NCI-H526 (cell line): ENCODE results near the gene CD163L1.
"Not testable (repeated sequence)": the region's sequence is repeated elsewhere in the genome, so short reads cannot be mapped to it uniquely, and the experiment has no call there.

Experiments used
- DNase-seq, 2 experiments: peaks; one replicate each; lab custom pipeline; 2025; lab: John Stamatoyannopoulos, UW

Gene CD163L1

GRCh38 chr12:7404275-7404674 lies 39.7 kb downstream of the CD163L1 start:
- DNase-seq: no peak

DNA sequence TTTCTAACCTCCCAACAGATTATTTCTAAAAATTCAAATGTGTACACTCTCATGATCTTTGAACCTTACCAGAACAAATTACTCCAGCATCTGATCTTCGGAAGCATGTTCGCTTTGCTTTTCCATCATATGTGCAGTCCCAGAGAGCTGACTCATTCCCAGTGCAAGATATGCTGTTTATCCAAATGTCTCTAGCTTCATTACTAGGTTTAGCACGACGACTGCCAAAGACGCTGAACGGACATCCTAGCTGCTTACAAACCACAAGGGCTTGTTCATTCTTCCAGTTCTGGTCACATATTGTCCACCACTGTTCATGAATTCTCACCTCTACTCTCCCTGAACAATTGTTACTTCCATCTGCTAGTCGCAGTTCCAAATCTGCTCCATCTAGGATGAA lies 40.5 kb downstream of the CD163L1 start:
- no peak for DNase-seq

DNA sequence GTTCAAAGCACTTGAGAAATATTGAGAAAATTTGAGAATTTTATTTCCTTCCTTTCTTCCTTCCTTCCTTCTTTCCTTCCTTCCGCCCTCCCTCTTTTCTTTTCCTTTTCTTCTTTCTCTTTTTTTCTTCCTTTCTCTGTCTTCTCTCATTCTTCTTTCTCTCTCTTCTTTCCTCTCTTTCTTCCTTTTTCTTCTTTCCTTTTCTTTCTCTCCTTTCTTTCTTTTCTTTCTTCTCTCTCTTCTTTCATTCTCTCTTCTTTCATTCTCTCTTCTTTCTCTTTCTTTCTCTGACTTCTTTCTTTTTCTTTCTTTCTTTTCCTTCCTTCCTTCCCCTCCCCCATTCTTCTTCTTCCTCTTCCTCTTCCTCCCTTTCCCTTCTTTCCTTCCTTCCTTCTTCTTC lies 44.9 kb downstream of the CD163L1 start:
- DNase-seq: no peak

GRCh38 chr12:7396418-7396817 lies 47.5 kb downstream of the CD163L1 start:
- DNase-seq: no peak

DNA sequence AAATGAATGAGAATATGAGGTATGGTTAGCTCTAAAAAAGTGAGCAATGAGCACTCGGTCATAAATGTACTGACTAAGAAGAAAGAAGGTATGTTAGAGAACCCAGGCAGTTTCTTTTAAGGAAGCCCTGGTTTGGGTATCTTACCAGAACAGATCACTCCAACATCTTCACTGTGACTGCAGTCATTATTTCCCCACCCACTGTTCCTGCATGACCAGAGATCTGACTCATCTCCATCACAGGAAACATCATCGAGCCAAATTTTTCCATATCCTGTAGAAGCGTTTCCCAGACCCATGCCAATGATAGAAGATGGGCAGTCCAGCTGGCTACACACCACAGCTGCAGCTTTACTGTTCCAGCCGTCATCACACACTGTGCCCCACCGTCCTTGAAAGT lies 48.0 kb downstream of the CD163L1 start:
- DNase-seq: no peak

- DNase-seq: no peak
Measured at GRCh38 chr12:7387289-7387688, 56.7 kb downstream of the CD163L1 start.

DNA sequence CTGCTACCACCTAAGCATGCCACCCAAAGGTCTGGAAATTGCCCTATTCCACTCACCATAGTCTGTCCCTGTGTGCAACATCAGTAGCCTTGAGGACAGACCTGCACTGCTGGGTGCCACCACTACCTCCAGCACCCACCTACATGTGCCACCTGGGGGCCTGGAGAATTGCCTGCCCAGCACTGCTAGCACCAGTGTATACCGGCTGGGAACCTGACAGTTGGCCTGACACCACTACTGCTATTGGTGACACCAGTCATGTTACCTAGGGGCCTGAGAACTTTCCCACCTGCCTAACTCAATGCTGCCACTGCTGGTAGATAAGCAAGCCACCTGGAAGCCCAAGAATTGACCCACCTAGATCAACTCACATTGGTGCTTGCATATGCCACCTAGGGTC lies 60.8 kb downstream of the CD163L1 start:
- no peak for DNase-seq

- DNase-seq: no peak
Measured at GRCh38 chr12:7376196-7376595, 67.8 kb downstream of the CD163L1 start.

GRCh38 chr12:7375145-7375543 lies 68.8 kb downstream of the CD163L1 start:
- no peak for DNase-seq

DNA sequence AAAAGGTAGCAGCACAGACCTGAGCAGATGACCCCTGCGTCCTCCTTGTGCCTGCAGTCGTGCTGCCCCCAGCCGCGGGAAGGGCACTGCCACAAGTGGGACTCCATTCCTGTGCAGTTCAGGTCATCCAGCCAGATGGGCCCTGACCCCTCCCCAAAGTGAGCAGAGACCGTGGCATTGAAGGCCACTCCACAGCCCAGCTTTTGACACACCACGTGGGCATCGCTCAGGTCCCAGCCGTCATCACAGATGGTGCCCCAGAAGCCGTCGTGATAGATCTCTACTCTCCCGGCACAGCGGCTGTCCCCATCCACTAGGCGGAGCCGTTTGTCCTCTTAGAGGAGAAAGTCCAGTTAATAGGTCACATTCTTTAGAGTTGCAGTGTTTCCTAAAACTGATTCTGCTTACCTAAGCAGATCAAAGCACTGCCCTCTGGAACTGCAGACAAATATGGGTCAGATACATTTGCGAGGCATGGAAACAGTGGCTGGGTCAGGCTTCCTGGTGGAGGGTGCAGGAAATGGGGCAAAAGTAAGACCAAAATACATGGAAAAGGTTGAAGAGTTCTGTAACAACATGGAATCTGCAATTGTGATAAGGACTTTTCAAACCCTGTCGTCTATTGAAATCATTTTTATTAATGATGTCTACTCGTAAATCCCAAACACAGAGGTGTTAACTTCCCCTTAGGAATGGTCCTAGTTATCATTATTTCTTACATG lies 69.4 kb downstream of the CD163L1 start:
- DNase-seq: peak; percentile 35 to 58

GRCh38 chr12:7373226-7373625 lies 70.7 kb downstream of the CD163L1 start:
- no peak for DNase-seq

DNA sequence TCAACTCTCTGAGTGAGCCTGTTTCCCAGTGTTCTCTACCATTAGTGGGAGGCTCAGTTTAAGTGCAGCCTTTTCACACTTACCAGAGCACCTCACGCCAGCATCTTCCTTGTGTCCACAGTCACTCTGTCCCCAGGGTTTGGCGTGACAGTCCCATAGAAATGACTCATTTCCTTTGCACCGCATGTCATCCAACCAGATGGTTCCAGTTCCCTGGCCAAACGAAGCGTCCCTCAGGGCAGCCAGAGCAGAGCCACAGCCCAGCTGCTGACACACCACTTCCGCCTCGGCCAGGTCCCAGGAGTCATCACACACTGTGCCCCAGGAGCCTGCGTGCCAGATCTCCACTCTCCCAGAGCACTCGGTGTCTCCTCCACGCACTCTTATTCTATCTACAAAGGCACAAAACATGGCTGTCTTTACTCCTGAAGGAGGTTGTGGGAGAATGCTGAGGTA lies 74.7 kb downstream of the CD163L1 start:
- no peak for DNase-seq

DNA sequence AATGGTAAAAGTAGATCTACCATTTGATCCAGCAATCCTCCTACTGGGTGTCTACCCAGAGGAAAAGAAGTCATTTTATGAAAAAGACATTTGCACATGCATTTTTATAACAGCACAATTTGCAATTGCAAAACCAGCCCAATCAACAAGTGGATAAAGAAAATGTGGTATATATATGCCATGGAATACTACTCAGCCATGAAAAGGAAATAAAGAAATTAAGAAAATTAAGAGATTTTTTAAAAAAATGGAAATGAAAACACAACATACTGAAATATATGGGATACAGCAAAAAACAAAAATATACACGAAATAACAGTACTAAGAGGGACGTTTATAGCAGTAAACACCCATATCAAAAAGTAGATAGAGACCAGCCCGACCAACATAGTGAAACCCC lies 81.2 kb downstream of the CD163L1 start:
- DNase-seq: no peak

GRCh38 chr12:7361265-7361664 lies 82.7 kb downstream of the CD163L1 start:
- DNase-seq: no peak

DNA sequence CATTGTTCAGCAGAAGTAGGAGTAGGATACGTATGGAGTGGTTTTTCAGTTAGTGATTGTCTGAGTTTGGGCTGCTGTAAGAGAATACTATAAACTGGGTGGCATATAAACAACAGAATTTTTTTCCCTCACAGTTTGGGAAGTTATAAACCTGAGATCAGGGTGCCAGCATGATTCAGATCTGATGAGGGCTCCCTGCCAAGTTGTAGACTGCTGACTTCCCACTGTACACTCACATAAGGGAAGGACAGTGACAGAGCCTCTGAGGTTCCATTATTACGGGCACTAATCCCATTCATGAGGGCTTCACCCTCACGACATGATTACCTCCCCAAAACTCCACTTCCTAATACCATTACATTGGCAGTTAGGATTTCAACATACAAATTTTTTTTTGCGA lies 89.4 kb downstream of the CD163L1 start:
- DNase-seq: no peak

GRCh38 chr12:7352661-7353060 lies 91.3 kb downstream of the CD163L1 start:
- no peak for DNase-seq

DNA sequence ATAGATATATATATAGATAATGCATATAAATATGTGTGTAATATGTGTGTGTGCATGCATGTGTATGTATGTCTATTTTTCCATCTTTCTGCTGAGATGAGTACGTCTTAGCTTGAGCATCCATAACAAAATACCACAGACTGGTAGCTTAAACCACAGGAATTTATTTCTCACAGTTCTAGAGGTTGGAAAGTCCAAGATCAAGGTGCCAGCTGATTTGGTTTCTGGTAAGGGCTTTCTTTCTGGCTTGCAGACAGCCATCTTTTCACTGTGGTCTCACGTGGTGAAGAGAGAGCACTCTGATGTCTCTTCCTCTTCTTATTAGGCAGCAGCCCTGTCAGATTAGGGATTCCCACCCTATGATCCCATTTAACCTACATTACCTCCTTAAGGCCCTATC lies 92.8 kb downstream of the CD163L1 start:
- no peak for DNase-seq

DNA sequence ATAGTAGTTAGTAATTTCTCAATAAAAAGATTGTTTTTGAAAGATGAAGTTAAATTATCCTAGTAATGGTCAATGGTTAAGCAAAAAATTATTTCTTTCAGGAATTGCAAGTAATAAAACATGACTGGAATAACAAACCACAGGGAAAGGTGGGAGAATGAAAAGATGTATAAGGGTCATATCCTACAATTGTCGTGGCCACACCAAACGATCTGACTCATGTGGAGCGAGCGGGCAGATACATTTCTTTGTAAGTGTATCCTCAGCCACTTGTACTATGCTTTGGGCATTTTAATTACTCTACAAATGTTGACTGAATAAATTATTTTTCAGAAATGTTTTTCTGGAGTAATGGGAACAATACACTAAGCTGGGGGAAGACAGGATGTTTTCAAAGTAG lies 94.5 kb downstream of the CD163L1 start:
- no peak for DNase-seq

DNA sequence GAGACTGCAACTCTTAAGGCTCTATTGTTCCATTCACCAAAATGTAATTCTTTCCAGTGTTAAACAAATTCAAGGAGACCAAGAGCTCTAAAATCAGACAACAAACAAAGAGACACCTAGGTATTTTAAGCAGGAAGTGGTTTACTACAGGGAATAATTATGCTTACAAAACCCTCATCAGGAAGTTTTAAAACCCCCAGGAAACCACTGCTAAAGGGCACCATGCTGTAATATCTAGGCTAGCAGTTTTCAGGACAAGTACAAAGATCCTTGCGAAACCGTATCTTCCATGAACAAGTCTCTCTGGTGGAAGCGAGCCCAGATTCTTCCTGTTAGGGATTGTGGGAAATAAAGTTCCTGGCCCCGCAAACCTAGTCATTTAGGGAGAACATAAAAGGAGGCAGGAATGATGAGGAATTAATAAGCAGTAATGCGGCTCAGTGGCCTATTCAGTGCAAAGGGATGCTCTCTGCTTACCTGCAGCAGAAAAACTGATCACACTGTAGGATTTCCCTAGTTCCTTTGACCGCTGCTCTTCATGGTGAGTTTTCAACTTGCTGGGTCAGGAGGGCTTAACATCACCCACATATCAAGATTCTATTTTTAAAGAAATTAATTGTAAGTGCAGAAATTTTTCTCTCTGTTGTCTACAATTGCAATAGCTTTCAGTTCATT lies 97.3 kb downstream of the CD163L1 start:
- DNase-seq: no peak

- no peak for DNase-seq
Measured at GRCh38 chr12:7344833-7345606, 98.9 kb downstream of the CD163L1 start.

GRCh38 chr12:7339675-7340074 lies 104.3 kb downstream of the CD163L1 start:
- no peak for DNase-seq

DNA sequence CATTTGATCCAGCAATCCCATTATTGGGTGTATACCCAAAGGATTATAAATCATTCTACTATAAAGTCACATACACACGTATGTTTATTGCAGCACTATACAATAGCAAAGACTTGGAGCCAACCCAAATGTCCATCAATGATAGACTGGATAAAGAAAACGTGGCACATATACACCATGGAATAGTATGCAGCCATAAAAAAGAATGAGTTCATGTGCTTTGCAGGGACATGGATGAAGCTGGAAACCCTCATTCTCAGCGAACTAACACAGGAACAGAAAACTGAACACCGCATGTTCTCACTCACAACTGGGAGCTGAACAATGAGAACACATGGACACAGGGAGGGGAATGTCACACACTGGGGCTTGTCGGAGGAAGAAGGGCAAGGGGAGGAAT lies 106.2 kb downstream of the CD163L1 start:
- not testable (repeated sequence) for DNase-seq

- DNase-seq: no peak
Measured at GRCh38 chr12:7327918-7328317, 116.0 kb downstream of the CD163L1 start.
